H1 (cell line): ENCODE data around the gene VPS13D. TPM values are rescaled to one million over a fixed set of nuclear protein-coding genes. Genes with fewer than 3 reads are reported as not detected.

Experiments
- CTCF ChIA-PET: fragments of 300-600 bp; sonication (Branson Sonifier 250); formaldehyde crosslinking; loops from one replicate; lab custom pipeline; 2021; ENCODE audit not compliant: partially characterized antibody; lab: Charles Lee
- POLR2A ChIA-PET: fragments of 300-600 bp; sonication (Branson Sonifier 250); formaldehyde crosslinking; loops from one replicate; lab custom pipeline; 2021; ENCODE audit warnings: inconsistent platforms; ENCODE audit not compliant: partially characterized antibody; lab: Charles Lee
- DNase-seq, 2 experiments: peaks; one replicate each; pipeline versions ENCODE4 v3.0.0 to v3.0.0-alpha.2; 2010 to 2022; ENCODE audit warnings: low spot score in 2 of 2, low read depth in 1 of 2, mixed read lengths in 1 of 2
- FAIRE-seq: peaks from 2 replicates; lab custom pipeline; 2011; peaks lifted over from hg19 to GRCh38; lab: Jason Lieb, UNC
- H2AFZ ChIP-seq: 2 replicates; pipeline ENCODE4 v1.8.1; 2012; ENCODE audit warnings: low read length, inconsistent platforms
- H2AK5ac ChIP-seq: 2 replicates; pipeline ENCODE4 v1.6.1; 2013; ENCODE audit warnings: low read depth, low read length
- H2BK120ac ChIP-seq: replicated peaks from 2 replicates; pipeline ENCODE3; 2013; ENCODE audit warnings: low read depth, low read length, inconsistent platforms
- H2BK12ac ChIP-seq: 2 replicates; pipeline ENCODE4 v1.6.1; 2013; ENCODE audit warnings: low read depth, low read length
- H2BK15ac ChIP-seq: 2 replicates; pipeline ENCODE4 v1.6.1; 2013; ENCODE audit warnings: low read length
- H2BK20ac ChIP-seq: 2 replicates; pipeline ENCODE4 v1.6.1; 2013; ENCODE audit warnings: low read length
- H2BK5ac ChIP-seq: 2 replicates; pipeline ENCODE4 v1.6.1; 2013; ENCODE audit warnings: low read depth, low read length
- H3K14ac ChIP-seq: 2 replicates; pipeline ENCODE4 v1.6.1; 2013; ENCODE audit warnings: inconsistent platforms; ENCODE audit not compliant: insufficient read length
- H3K18ac ChIP-seq: 2 replicates; pipeline ENCODE4 v1.6.1; 2013; ENCODE audit warnings: low read length; ENCODE audit errors: extremely low read depth
- H3K23ac ChIP-seq: 2 replicates; pipeline ENCODE4 v1.6.1; 2013; ENCODE audit warnings: inconsistent platforms; ENCODE audit not compliant: insufficient read length
- H3K23me2 ChIP-seq: 2 replicates; pipeline ENCODE4 v1.6.1; 2013; ENCODE audit warnings: low read depth, low read length
- H3K27ac ChIP-seq: 2 replicates; pipeline ENCODE4 v1.6.1; 2011; ENCODE audit warnings: low read depth, low read length, inconsistent platforms
- H3K27me3 ChIP-seq, 4 experiments: replicated peaks in 1 of 4; 1 replicate in 1 of 4; 2 replicates in 3 of 4; pipeline versions ENCODE4 v1.6.1 to v1.8.1; 2011 to 2013; ENCODE audit warnings: low read length in 3 of 4, mild to moderate bottlenecking in 3 of 4, inconsistent platforms in 2 of 4, mixed read lengths in 2 of 4, moderate library complexity in 1 of 4; ENCODE audit not compliant: control insufficient read depth in 3 of 4, insufficient read depth in 3 of 4; ENCODE audit errors: extremely low read depth in 1 of 4
- H3K36me3 ChIP-seq, 4 experiments: 2 replicates each; pipeline versions ENCODE4 v1.6.1 to v1.8.1; 2011 to 2013; ENCODE audit warnings: mild to moderate bottlenecking in 4 of 4, low read length in 3 of 4, moderate library complexity in 2 of 4, control low read depth in 1 of 4, inconsistent platforms in 1 of 4; ENCODE audit not compliant: insufficient read depth in 4 of 4, control insufficient read depth in 2 of 4
- H3K4ac ChIP-seq: replicated peaks from 2 replicates; pipeline ENCODE3; 2013; ENCODE audit warnings: low read length, low read depth, mixed read lengths, inconsistent platforms; ENCODE audit not compliant: insufficient read length
- H3K4me1 ChIP-seq, 4 experiments: replicated peaks in 1 of 4; 1 replicate in 1 of 4; 2 replicates in 3 of 4; pipeline versions ENCODE4 v1.6.1 to v1.8.1; 2011 to 2013; ENCODE audit warnings: low read length in 3 of 4, inconsistent platforms in 2 of 4, mixed read lengths in 1 of 4; ENCODE audit not compliant: insufficient read depth in 4 of 4, control insufficient read depth in 3 of 4
- H3K4me2 ChIP-seq, 2 experiments: 2 replicates each; pipeline versions ENCODE4 v1.6.1 to v1.8.1; 2011 to 2013; ENCODE audit warnings: low read depth in 2 of 2, low read length in 2 of 2, control low read depth in 1 of 2, inconsistent platforms in 1 of 2, mild to moderate bottlenecking in 1 of 2; ENCODE audit not compliant: insufficient read depth in 1 of 2
- H3K4me3 ChIP-seq, 4 experiments: fragments of 200-600, 300-600 bp in 1 of 4; sonication (generic), shearing (Covaris generic), sonication (Bioruptor Twin) in 1 of 4; 2 replicates each; pipeline versions ENCODE4 v1.5.1 to v1.8.1; 2011 to 2016; ENCODE audit warnings: low read length in 4 of 4, low read depth in 3 of 4, control low read depth in 2 of 4, inconsistent platforms in 2 of 4, mild to moderate bottlenecking in 2 of 4, mixed read lengths in 1 of 4, moderate library complexity in 1 of 4; ENCODE audit not compliant: insufficient read depth in 2 of 4; ENCODE audit errors: extremely low read depth in 1 of 4
- H3K56ac ChIP-seq: replicated peaks from 2 replicates; pipeline ENCODE3; 2013; ENCODE audit warnings: low read depth, mild to moderate bottlenecking, mixed read lengths, low read length, inconsistent platforms; ENCODE audit not compliant: insufficient read length
- H3K79me1 ChIP-seq: 2 replicates; pipeline ENCODE4 v1.6.1; 2013; ENCODE audit warnings: low read depth, low read length, control low read depth
- H3K79me2 ChIP-seq, 2 experiments: 2 replicates each; pipeline versions ENCODE4 v1.6.1 to v1.8.1; 2012 to 2013; ENCODE audit warnings: low read length in 2 of 2, mild to moderate bottlenecking in 2 of 2, inconsistent platforms in 1 of 2; ENCODE audit not compliant: insufficient read depth in 2 of 2, control insufficient read depth in 1 of 2
- H3K9ac ChIP-seq, 4 experiments: replicated peaks in 1 of 4; 1 replicate in 1 of 4; 2 replicates in 3 of 4; pipeline versions ENCODE4 v1.6.1 to v1.8.1; 2011 to 2013; ENCODE audit warnings: low read depth in 3 of 4, low read length in 3 of 4, control low read depth in 2 of 4, mild to moderate bottlenecking in 2 of 4, moderate library complexity in 2 of 4, inconsistent platforms in 1 of 4; ENCODE audit errors: extremely low read depth in 1 of 4
- H3K9me3 ChIP-seq, 2 experiments: 2 replicates each; pipeline versions ENCODE4 v1.6.1 to v1.8.1; 2012 to 2013; ENCODE audit warnings: mild to moderate bottlenecking in 2 of 2, moderate library complexity in 2 of 2, control low read depth in 1 of 2, inconsistent platforms in 1 of 2, low read depth in 1 of 2, low read length in 1 of 2, mixed read lengths in 1 of 2; ENCODE audit not compliant: insufficient read depth in 2 of 2
- H4K20me1 ChIP-seq, 2 experiments: replicated peaks in 1 of 2; 2 replicates each; pipeline versions ENCODE3 to v1.8.1; 2011 to 2013; ENCODE audit warnings: inconsistent platforms in 2 of 2, low read length in 2 of 2, mild to moderate bottlenecking in 1 of 2; ENCODE audit not compliant: insufficient read depth in 2 of 2, control insufficient read depth in 1 of 2
- H4K5ac ChIP-seq: 2 replicates; pipeline ENCODE4 v1.6.1; 2013; ENCODE audit warnings: low read length, low read depth, mixed read lengths, inconsistent platforms; ENCODE audit not compliant: insufficient read length
- H4K8ac ChIP-seq: 2 replicates; pipeline ENCODE4 v1.8.0; 2013; ENCODE audit warnings: mild to moderate bottlenecking, moderate library complexity, low read length, inconsistent platforms; ENCODE audit not compliant: insufficient read depth; ENCODE audit errors: extremely low read depth
- H4K91ac ChIP-seq: replicated peaks from 2 replicates; pipeline ENCODE3; 2013; ENCODE audit warnings: low read length, mixed read lengths, inconsistent platforms; ENCODE audit not compliant: insufficient read length
- BACH1 ChIP-seq: IDR thresholded peaks from 2 replicates; pipeline ENCODE4 v1.6.1; 2012; ENCODE audit warnings: low read length, improper control_type of control experiment
- CBX5 ChIP-seq: fragments of 300-800, 300-1000 bp; sonication (generic); IDR thresholded peaks from 2 replicates; pipeline ENCODE4 v1.7.1; 2016; ENCODE audit warnings: antibody characterized with exemption, low read length, low read depth
- RXRA ChIP-seq: IDR thresholded peaks from 2 replicates; pipeline ENCODE4 v1.6.1; 2011; ENCODE audit warnings: low read depth, mild to moderate bottlenecking, low read length, moderate library complexity; ENCODE audit not compliant: insufficient read depth
- SIN3A ChIP-seq, 2 experiments: IDR thresholded peaks in 1 of 2; conservative IDR thresholded peaks in 1 of 2; 2 replicates each; pipeline ENCODE4 v1.6.1; 2011 to 2012; ENCODE audit warnings: low read length in 2 of 2, improper control_type of control experiment in 1 of 2, low read depth in 1 of 2, mild to moderate bottlenecking in 1 of 2
- SRF ChIP-seq: IDR thresholded peaks from 2 replicates; pipeline ENCODE4 v1.6.1; 2011; ENCODE audit warnings: mild to moderate bottlenecking, low read depth, low read length, moderate library complexity
- SUZ12 ChIP-seq: fragments of 200-600 bp; sonication (generic); IDR thresholded peaks from 2 replicates; pipeline ENCODE4 v1.6.1; 2012; ENCODE audit warnings: mild to moderate bottlenecking, inconsistent platforms, low read length, moderate library complexity, mixed read lengths
- TAF7 ChIP-seq: optimal IDR thresholded peaks from 2 replicates; pipeline ENCODE3; 2011; ENCODE audit warnings: low read depth, mild to moderate bottlenecking, inconsistent platforms, low read length, moderate library complexity, borderline replicate concordance
- USF2 ChIP-seq: IDR thresholded peaks from 2 replicates; pipeline ENCODE4 v1.6.1; 2011; ENCODE audit warnings: low read length, improper control_type of control experiment
- YY1 ChIP-seq: IDR thresholded peaks from 2 replicates; pipeline ENCODE4 v1.6.1; 2011; ENCODE audit warnings: low read depth, mild to moderate bottlenecking, low read length
- WGBS, 2 experiments: shearing (Covaris generic) in 1 of 2; methylation state at CpG; one replicate each; pipeline versions ENCODE4 v1.1.6 to v1.1.7; 2013 to 2015; ENCODE audit warnings: low lambda C conversion rate in 2 of 2, mixed read lengths in 2 of 2, inconsistent platforms in 1 of 2, low coverage in 1 of 2, missing lambda C conversion rate in 1 of 2; ENCODE audit not compliant: insufficient replicate concordance in 2 of 2, insufficient coverage in 1 of 2, insufficient read length in 1 of 2; ENCODE audit errors: extremely low coverage in 1 of 2, missing lambda C conversion rate in 1 of 2; 5-methylcytosine and 5-hydroxymethylcytosine counted together
- polyA plus RNA-seq, 7 experiments: library from polyadenylated mRNA; depleted of rRNA in 3 of 7; stranded (reverse) in 5 of 7; unstranded in 2 of 7; fragments of >200 nt in 5 of 7; fragments of 200-250 nt in 2 of 7; gene quantifications; 1 replicate in 5 of 7; 2 replicates in 1 of 7; 4 replicates in 1 of 7; pipeline versions ENCODE4 v1.2.1 to v1.2.3, GENCODE V29; 2011 to 2013; ENCODE audit warnings: missing spikeins in 2 of 7, mixed read lengths in 2 of 7
- total RNA-seq: library from RNA; stranded (reverse); fragmentation: NEBNext Ultra II Directional; extraction: Animal tissue kit (Norgen Biotek cat#: 25700); gene quantifications from 2 replicates; pipeline ENCODE4 v1.2.1, GENCODE V29; 2021
- TF ChIP-seq, protein P1 (sequence below), 3 experiments: IDR thresholded peaks; 1 replicate in 2 of 3; 2 replicates in 1 of 3; pipeline versions ENCODE4 v1.5.1 to v1.6.1; 2011; ENCODE audit warnings: low read length in 3 of 3, mild to moderate bottlenecking in 3 of 3, inconsistent platforms in 2 of 3, low read depth in 1 of 3, moderate library complexity in 1 of 3; ENCODE audit not compliant: insufficient read depth in 1 of 3; ENCODE audit errors: control extremely low read depth in 1 of 3

Gene VPS13D
- total and polyA plus RNA-seq, 2 of the 8 experiments (the other 6 are each of a cell fraction or from before 2014, with no cell fraction given): 10.9 to 31.2 TPM

DNA sequence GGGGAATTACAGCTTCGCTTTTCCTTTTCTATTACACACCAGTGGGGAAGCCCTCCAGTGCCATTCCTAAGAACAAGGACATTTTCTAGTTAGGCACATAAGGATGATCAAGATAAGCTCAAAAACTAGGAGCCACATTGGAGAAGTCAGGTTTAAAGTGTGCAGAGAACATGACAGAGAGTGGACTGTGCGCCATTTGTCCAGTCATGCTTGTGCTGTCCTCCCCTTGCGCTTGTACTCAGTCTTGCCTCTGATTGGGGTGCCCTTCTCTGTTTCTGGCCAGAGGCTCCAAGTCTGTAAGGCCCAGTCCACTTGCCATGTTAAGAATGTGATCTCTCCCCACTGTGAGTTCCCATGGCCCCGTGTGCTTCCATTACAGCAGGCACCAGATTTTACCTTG, 198.5 kb downstream of the VPS13D start:
- Histone ChIP-seq H3K23me2 (no peaks in the 10 kb centered on the region), H3K4me3 (no peak overlapping the region), H4K20me1 (no peaks in the 10 kb centered on the region), H3K27me3 (no peaks in the 10 kb centered on the region), H4K91ac (no peak overlapping the region), H3K4me2 (no peak overlapping the region), H3K36me3 (no peaks in the 10 kb centered on the region), H3K4ac (no peak overlapping the region), H3K27ac (no peak overlapping the region; the same call in 1 of the 2 replicates), H3K14ac (no peak overlapping the region), H2BK20ac (no peak overlapping the region), H3K9me3 (no peaks in the 10 kb centered on the region), H2BK5ac (no peak overlapping the region), H3K79me1 (no peaks in the 10 kb centered on the region), H3K4me1 (0 out of 7 replicates have a peak, but pooled peaks cover 0 to 2% (median 0%) of the 10 kb centered on the region in 4 experiments), H4K8ac (no peak overlapping the region), H4K5ac (no peak overlapping the region), H2BK120ac (no peak overlapping the region), H3K56ac (no peak overlapping the region), H3K9ac (no peak overlapping the region), H2AFZ (no peak overlapping the region), H2BK12ac (no peak overlapping the region), H2AK5ac (no peak overlapping the region), H3K18ac (no peak overlapping the region), H3K23ac (no peak overlapping the region), H2BK15ac (no peak overlapping the region), H3K79me2 (no peaks in the 10 kb centered on the region)
- DNase-seq (no peak), FAIRE-seq (no peak)
- whole genome bisulfite sequencing, 2 experiments: 96% methylated on average over 4 of the region's 4 CpGs; no CpG with 5 or more reads in 1 of the 2 experiments
- CTCF ChIA-PET: interaction anchor here (2.3 kb wide), 1 partner anchor 12 kb away, joined by 5 read pairs; no protein-coding TSS in a partner anchor
- POLR2A ChIA-PET: no interaction called here
- no peak for TF ChIP-seq YY1
- no peak for TF ChIP-seq TAF7
- TF ChIP-seq SUZ12: no peak
- TF ChIP-seq, protein P1, sequence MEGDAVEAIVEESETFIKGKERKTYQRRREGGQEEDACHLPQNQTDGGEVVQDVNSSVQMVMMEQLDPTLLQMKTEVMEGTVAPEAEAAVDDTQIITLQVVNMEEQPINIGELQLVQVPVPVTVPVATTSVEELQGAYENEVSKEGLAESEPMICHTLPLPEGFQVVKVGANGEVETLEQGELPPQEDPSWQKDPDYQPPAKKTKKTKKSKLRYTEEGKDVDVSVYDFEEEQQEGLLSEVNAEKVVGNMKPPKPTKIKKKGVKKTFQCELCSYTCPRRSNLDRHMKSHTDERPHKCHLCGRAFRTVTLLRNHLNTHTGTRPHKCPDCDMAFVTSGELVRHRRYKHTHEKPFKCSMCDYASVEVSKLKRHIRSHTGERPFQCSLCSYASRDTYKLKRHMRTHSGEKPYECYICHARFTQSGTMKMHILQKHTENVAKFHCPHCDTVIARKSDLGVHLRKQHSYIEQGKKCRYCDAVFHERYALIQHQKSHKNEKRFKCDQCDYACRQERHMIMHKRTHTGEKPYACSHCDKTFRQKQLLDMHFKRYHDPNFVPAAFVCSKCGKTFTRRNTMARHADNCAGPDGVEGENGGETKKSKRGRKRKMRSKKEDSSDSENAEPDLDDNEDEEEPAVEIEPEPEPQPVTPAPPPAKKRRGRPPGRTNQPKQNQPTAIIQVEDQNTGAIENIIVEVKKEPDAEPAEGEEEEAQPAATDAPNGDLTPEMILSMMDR (IDR thresholded peaks at IDR 0.05; ENCODE audit: control extremely low read depth in 1 of 3, insufficient read depth in 1 of 3, low read depth in 1 of 3, low read length in 3 of 3): no peak
- no peak for TF ChIP-seq RXRA
- no peak for TF ChIP-seq SRF
- no peak for TF ChIP-seq SIN3A (conservative IDR thresholded peaks at IDR 0.05 in 1 of 2, IDR thresholded peaks at IDR 0.05 in 1 of 2; ENCODE audit: low read depth in 1 of 2, low read length in 2 of 2)
- no peak for TF ChIP-seq CBX5
- no peak for TF ChIP-seq USF2
- TF ChIP-seq BACH1: no peak
